Transverse colon (tissue), 4 donors: ENCODE data around the gene GPHN. TPM values are rescaled to one million over a fixed set of nuclear protein-coding genes. Genes with fewer than 3 reads are reported as not detected.
A peak's percentile ranks its signal among the peaks of the same experiment; 100 is the strongest.

Experiments
- DNase-seq: peaks from one replicate; pipeline ENCODE4 v3.0.0-alpha.2; 2019
- H3K27ac ChIP-seq, 4 donors: fragments of 200-600 bp; sonication (generic); 2 replicates each; pipeline ENCODE4 v1.5.1; 2016 to 2018; ENCODE audit warnings: inconsistent platforms in 4 of 4
- H3K27me3 ChIP-seq: fragments of 200-600 bp; sonication (generic); 2 replicates; pipeline ENCODE4 v1.5.1; 2017; ENCODE audit warnings: inconsistent platforms
- H3K36me3 ChIP-seq, 4 donors: fragments of 200-600 bp; sonication (generic); 2 replicates each; pipeline ENCODE4 v1.5.1; 2017 to 2019; ENCODE audit warnings: inconsistent platforms in 4 of 4
- H3K4me1 ChIP-seq, 4 donors: fragments of 200-600 bp; sonication (generic); 2 replicates each; pipeline ENCODE4 v1.5.1; 2017 to 2020; ENCODE audit warnings: inconsistent platforms in 4 of 4
- H3K4me3 ChIP-seq, 4 donors: fragments of 200-600 bp; sonication (generic); 1 replicate in 1 of 4; 2 replicates in 3 of 4; pipeline versions ENCODE4 v1.5.1 to v1.6.1; 2017 to 2019; ENCODE audit warnings: inconsistent platforms in 4 of 4
- H3K9me3 ChIP-seq, 2 donors: fragments of 200-600 bp; sonication (generic); 2 replicates each; pipeline ENCODE4 v1.5.1; 2017 to 2019; ENCODE audit warnings: inconsistent platforms in 2 of 2
- EP300 ChIP-seq: sonication (generic); formaldehyde crosslinking; IDR thresholded peaks from one replicate; pipeline ENCODE4 v1.6.1; 2017; ENCODE audit warnings: antibody characterized with exemption, low read depth
- POLR2A ChIP-seq: fragments of 450-650 bp; IDR thresholded peaks from one replicate; pipeline ENCODE4 v1.6.1; 2016; ENCODE audit warnings: antibody characterized with exemption, mild to moderate bottlenecking, moderate library complexity
- POLR2AphosphoS5 ChIP-seq, 3 donors: sonication (generic); formaldehyde crosslinking; IDR thresholded peaks; one replicate each; pipeline ENCODE4 v1.6.1; 2016; ENCODE audit warnings: antibody characterized with exemption in 3 of 3
- WGBS, 2 donors: methylation state at CpG; one replicate each; pipeline ENCODE4 v1.1.5; 2018; ENCODE audit warnings: low coverage in 1 of 2; 5-methylcytosine and 5-hydroxymethylcytosine counted together
- in situ Hi-C, 4 donors: fragments of 200-750 bp; cut with MboI; loops; one replicate each; pipeline versions ENCODE4 v1.15.0 to v1.15.1; 2017; ENCODE audit warnings: low sequenced_read_pairs in 3 of 4, low pct_ligation_motif_present in 1 of 4, low pct_unique_long_range_greater_than_20kb in 1 of 4
- intact Hi-C: fragments of 100-400 bp; cut with DNase I; formaldehyde crosslinking; loops from one replicate; pipeline ENCODE4 v1.15.1; 2023; ENCODE audit warnings: low total_unique reads
- total RNA-seq, 4 donors: library from RNA; depleted of rRNA; stranded (reverse); fragments of >200 nt; gene quantifications; one replicate each; pipeline ENCODE4 v1.1.0, GENCODE V29; 2016
- TF ChIP-seq, protein P1 (sequence below), 5 experiments: fragments of 200-600 bp in 3 of 5; fragments of 450-650 bp in 2 of 5; sonication (generic) in 3 of 5; IDR thresholded peaks; 1 replicate in 2 of 5; 2 replicates in 3 of 5; pipeline ENCODE4 v1.5.1; 2016 to 2017; ENCODE audit warnings: antibody characterized with exemption in 5 of 5, inconsistent platforms in 3 of 5, mild to moderate bottlenecking in 2 of 5, moderate library complexity in 1 of 5

GPHN gene
- total RNA-seq, 4 donors from 2014 or later = 8.6 to 59.7 (median 23.6) TPM

DNA sequence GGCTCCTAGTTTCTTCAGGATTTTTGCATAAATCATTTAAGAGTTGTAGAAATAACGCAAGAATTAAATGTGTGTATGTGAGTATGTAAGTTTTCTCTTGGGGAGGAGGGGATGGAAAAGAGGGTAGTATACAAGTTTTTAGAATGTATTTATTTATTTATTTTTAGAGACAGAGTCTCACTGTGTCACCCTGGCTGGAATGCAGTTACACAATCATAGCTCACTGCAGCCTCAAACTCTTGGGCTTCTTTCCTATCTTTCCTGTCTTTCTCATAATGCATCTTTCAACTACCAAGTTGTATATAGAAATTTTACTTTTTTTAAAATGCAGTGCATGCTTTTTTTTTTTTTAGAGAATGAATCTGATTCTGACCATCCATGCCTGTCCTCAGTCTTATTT lies 412.2 kb downstream of the GPHN start:
- H3K4me3 ChIP-seq = no peak overlapping the region
- in situ Hi-C loops (no loop called here), intact Hi-C loops (no loop called here)
- 94 to 97% methylated on average over 1 of the region's 1 CpG for WGBS, 2 donors
- peaks cover 0 to 6% (median under 1%) of the 10 kb centered on the region in 4 donors for H3K36me3 ChIP-seq
- H3K27ac ChIP-seq = no peak overlapping the region
- H3K4me1 ChIP-seq = no peaks in the 10 kb centered on the region
- H3K9me3 ChIP-seq = peaks cover 0 to 5% of the 10 kb centered on the region in 2 donors
- no peak for DNase-seq
- TF ChIP-seq POLR2AphosphoS5 (IDR thresholded peaks at IDR 0.05) (no peak), POLR2A (no peak), EP300 (no peak)
- TF ChIP-seq, protein P1, sequence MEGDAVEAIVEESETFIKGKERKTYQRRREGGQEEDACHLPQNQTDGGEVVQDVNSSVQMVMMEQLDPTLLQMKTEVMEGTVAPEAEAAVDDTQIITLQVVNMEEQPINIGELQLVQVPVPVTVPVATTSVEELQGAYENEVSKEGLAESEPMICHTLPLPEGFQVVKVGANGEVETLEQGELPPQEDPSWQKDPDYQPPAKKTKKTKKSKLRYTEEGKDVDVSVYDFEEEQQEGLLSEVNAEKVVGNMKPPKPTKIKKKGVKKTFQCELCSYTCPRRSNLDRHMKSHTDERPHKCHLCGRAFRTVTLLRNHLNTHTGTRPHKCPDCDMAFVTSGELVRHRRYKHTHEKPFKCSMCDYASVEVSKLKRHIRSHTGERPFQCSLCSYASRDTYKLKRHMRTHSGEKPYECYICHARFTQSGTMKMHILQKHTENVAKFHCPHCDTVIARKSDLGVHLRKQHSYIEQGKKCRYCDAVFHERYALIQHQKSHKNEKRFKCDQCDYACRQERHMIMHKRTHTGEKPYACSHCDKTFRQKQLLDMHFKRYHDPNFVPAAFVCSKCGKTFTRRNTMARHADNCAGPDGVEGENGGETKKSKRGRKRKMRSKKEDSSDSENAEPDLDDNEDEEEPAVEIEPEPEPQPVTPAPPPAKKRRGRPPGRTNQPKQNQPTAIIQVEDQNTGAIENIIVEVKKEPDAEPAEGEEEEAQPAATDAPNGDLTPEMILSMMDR (IDR thresholded peaks at IDR 0.05) = no peak
- no peaks in the 10 kb centered on the region for H3K27me3 ChIP-seq

DNA sequence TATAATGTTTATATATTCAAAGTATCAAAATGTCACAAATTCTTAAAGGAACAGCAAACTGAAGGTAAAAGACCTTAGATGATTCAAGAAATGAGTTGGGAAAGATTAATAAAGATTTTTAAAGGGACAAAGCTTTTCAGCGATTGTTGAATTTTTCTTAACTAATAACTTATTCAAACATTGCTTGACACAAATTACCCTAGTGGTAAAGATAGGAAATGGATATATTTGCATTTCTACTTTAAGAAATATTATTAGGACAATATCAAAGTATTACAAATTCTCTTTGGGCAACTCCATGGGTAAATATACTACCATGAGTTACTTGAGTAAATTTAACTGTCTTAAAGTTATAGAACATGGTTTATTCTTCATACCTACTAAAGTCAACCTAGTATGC lies 415.3 kb downstream of the GPHN start:
- no peaks in the 10 kb centered on the region for H3K27me3 ChIP-seq
- peaks cover 0 to 6% (median 3%) of the 10 kb centered on the region in 4 donors for H3K36me3 ChIP-seq
- TF ChIP-seq, protein P1 (IDR thresholded peaks at IDR 0.05) = peak in 1 of 5 experiments; percentile 10
- TF ChIP-seq POLR2AphosphoS5 (IDR thresholded peaks at IDR 0.05) = no peak
- 94 to 98% methylated on average over 1 of the region's 1 CpG for WGBS, 2 donors
- intact Hi-C loops (no loop called here), in situ Hi-C loops (no loop called here)
- no peak for DNase-seq
- no peak overlapping the region for H3K27ac ChIP-seq
- no peaks in the 10 kb centered on the region for H3K4me1 ChIP-seq
- no peak overlapping the region for H3K4me3 ChIP-seq
- H3K9me3 ChIP-seq = peaks cover 0 to 5% of the 10 kb centered on the region in 2 donors

- intact Hi-C loops = no loop called here
- H3K36me3 ChIP-seq = peaks cover 0 to 52% (median 8%) of the 10 kb centered on the region in 4 donors
- TF ChIP-seq POLR2A (no peak), EP300 (no peak), POLR2AphosphoS5 (IDR thresholded peaks at IDR 0.05) (no peak)
- TF ChIP-seq, protein P1 (IDR thresholded peaks at IDR 0.05) = no peak
These were observed 431.5 kb downstream of the GPHN start for GRCh38 chr14:66939409-66939808.

GRCh38 chr14:66944872-66945271 lies 436.9 kb downstream of the GPHN start:
- peaks cover 0 to 69% (median 19%) of the 10 kb centered on the region in 4 donors for H3K36me3 ChIP-seq
- WGBS, 2 donors = 91 to 97% methylated on average over 5 of the region's 5 CpGs

More at GRCh38 chr14:66939409-66939808, 431.5 kb downstream of the GPHN start:
- Histone ChIP-seq H3K9me3 (peaks cover 33 to 39% of the 10 kb centered on the region in 2 donors), H3K4me3 (no peak overlapping the region), H3K27ac (no peak overlapping the region), H3K27me3 (no peaks in the 10 kb centered on the region), H3K4me1 (no peaks in the 10 kb centered on the region)
- DNase-seq = no peak
- WGBS, 2 donors = 80 to 84% methylated on average over 1 to 4 of the region's 4 CpGs
- in situ Hi-C loops = no loop called here

More at GRCh38 chr14:66944872-66945271, 436.9 kb downstream of the GPHN start:
- Histone ChIP-seq H3K9me3 (peaks cover 60 to 65% of the 10 kb centered on the region in 2 donors), H3K4me3 (no peak overlapping the region), H3K27ac (no peak overlapping the region), H3K4me1 (no peaks in the 10 kb centered on the region), H3K27me3 (no peaks in the 10 kb centered on the region)
- in situ Hi-C loops (no loop called here), intact Hi-C loops (no loop called here)
- DNase-seq = no peak
- TF ChIP-seq, protein P1 (IDR thresholded peaks at IDR 0.05) = no peak
- no peak for TF ChIP-seq POLR2A
- no peak for TF ChIP-seq POLR2AphosphoS5 (IDR thresholded peaks at IDR 0.05)
- TF ChIP-seq EP300 = no peak
